ENCODE data around the gene GREB1.

GREB1 gene

DNA sequence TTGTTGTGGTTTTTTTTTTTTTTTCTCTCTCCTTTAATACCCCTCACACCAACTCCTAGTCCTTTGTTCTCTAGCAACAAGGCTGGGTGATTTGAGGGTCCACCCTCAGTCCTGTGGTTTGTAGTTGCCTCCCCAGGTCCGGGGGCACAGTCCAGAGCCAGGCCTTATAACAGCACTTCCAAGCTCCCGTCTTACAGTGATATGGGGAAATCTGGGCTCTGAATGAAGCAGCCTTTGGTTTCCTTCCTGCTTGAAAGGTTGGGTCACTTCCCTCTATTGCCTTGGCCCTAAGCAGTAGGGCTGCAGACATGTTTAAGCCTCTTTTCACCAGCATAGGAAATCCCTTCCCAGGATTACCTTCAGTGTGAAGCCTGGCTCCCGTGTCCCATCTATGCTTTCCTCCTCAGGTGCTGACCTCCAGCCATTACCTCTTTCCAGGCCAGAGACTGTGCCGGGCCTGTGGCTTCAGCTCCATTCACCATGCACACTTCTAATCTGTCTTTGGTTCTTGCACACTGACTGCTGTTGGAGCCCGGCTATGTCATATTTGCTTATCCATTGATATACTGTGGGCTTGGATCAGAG is 157.3 kb downstream of the GREB1 start:
- H3K27ac ChIP-seq, result no peak overlapping the region
- TF ChIP-seq ZFX (IDR thresholded peaks at IDR 0.05), result no peak
- TF ChIP-seq, protein P1, sequence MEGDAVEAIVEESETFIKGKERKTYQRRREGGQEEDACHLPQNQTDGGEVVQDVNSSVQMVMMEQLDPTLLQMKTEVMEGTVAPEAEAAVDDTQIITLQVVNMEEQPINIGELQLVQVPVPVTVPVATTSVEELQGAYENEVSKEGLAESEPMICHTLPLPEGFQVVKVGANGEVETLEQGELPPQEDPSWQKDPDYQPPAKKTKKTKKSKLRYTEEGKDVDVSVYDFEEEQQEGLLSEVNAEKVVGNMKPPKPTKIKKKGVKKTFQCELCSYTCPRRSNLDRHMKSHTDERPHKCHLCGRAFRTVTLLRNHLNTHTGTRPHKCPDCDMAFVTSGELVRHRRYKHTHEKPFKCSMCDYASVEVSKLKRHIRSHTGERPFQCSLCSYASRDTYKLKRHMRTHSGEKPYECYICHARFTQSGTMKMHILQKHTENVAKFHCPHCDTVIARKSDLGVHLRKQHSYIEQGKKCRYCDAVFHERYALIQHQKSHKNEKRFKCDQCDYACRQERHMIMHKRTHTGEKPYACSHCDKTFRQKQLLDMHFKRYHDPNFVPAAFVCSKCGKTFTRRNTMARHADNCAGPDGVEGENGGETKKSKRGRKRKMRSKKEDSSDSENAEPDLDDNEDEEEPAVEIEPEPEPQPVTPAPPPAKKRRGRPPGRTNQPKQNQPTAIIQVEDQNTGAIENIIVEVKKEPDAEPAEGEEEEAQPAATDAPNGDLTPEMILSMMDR (conservative IDR thresholded peaks at IDR 0.05), result no peak

Measured in C4-2B (cell line).